Fibroblast of villous mesenchyme (primary cell): ENCODE data around the gene IRF6. TPM values are rescaled to one million over a fixed set of nuclear protein-coding genes. Genes with fewer than 3 reads are reported as not detected.

ENCODE experiments used
- DNase-seq: peaks from one replicate; pipeline ENCODE4 v3.0.0-alpha.2; 2010; ENCODE audit warnings: low read depth
- H3K4me3 ChIP-seq: 2 replicates; pipeline ENCODE4 v1.5.1; 2011; ENCODE audit warnings: low read depth, mild to moderate bottlenecking, low read length
- CTCF ChIP-seq: IDR thresholded peaks from 2 replicates; pipeline ENCODE4 v1.5.1; 2012; ENCODE audit warnings: low read depth, mild to moderate bottlenecking, low read length; ENCODE audit not compliant: insufficient read depth
- total RNA-seq: library from RNA; depleted of rRNA; stranded (reverse); fragments of >200 nt; gene quantifications from 2 replicates; pipeline ENCODE4 v1.2.3, GENCODE V29; 2012

The IRF6 gene
- total RNA-seq, 1 donor, result under 0.01 TPM

GRCh38 chr1:209742409-209743144, 63.4 kb downstream of the IRF6 start:
- no peak for TF ChIP-seq CTCF
- DNase-seq, result peak; percentile 49
- H3K4me3 ChIP-seq, result no peak overlapping the region

- no peak for TF ChIP-seq CTCF
- H3K4me3 ChIP-seq, result no peak overlapping the region
- no peak for DNase-seq
Measured at GRCh38 chr1:209741889-209742288, 64.1 kb downstream of the IRF6 start.

GRCh38 chr1:209741193-209741592, 64.7 kb downstream of the IRF6 start:
- H3K4me3 ChIP-seq, result no peak overlapping the region
- DNase-seq, result no peak
- TF ChIP-seq CTCF, result no peak

GRCh38 chr1:209738270-209738669, 67.7 kb downstream of the IRF6 start:
- no peak for DNase-seq
- TF ChIP-seq CTCF, result no peak
- H3K4me3 ChIP-seq, result no peak overlapping the region

- no peak for DNase-seq
- no peak overlapping the region for H3K4me3 ChIP-seq
- TF ChIP-seq CTCF, result no peak
Measured at GRCh38 chr1:209737118-209737505, 68.8 kb downstream of the IRF6 start.

GRCh38 chr1:209736490-209737117, 69.3 kb downstream of the IRF6 start:
- DNase-seq, result no peak
- no peak for TF ChIP-seq CTCF
- H3K4me3 ChIP-seq, result no peak overlapping the region

Other genes starting within 250 kb of the IRF6 start
- gene CAMK1G, start 222.4 kb downstream of the IRF6 start, total RNA-seq, result 2.6 and 9.1 TPM in 2 replicates
- gene LAMB3, start 153.7 kb downstream of the IRF6 start, total RNA-seq, result 3.9 and 14.2 TPM in 2 replicates
- 4.8 and 52.2 TPM in 2 replicates for gene G0S2, start 130.7 kb downstream of the IRF6 start, total RNA-seq
- gene HSD11B1, start 101.3 kb downstream of the IRF6 start, total RNA-seq, result 1.9 and 21.6 TPM in 2 replicates
- not detected in 2 replicates for gene TRAF3IP3, start 50.1 kb downstream of the IRF6 start, total RNA-seq
- 3.0 and 3.5 TPM in 2 replicates for gene C1orf74, start 21.6 kb downstream of the IRF6 start, total RNA-seq
- 10.6 and 12.1 TPM in 2 replicates for gene UTP25, start 21.8 kb upstream of the IRF6 start, total RNA-seq
- 3.5 and 3.9 TPM in 2 replicates for gene SYT14, start 132.1 kb upstream of the IRF6 start, total RNA-seq